Prostate gland (tissue), 2 donors: ENCODE results near the gene ATP1A3. TPM values are rescaled to one million over a fixed set of nuclear protein-coding genes. Genes with fewer than 3 reads are reported as not detected.
"Not testable (repeated sequence)": the region's sequence is repeated elsewhere in the genome, so short reads cannot be mapped to it uniquely, and the experiment has no call there.

ENCODE experiments used
- DNase-seq: peaks from one replicate; pipeline ENCODE4 v3.0.0-alpha.2; 2019; ENCODE audit warnings: low spot score
- H3K27ac ChIP-seq, 2 donors: fragments of 200-600 bp; sonication (generic); 2 replicates each; pipeline ENCODE4 v1.5.1; 2017 to 2019
- H3K27me3 ChIP-seq: fragments of 200-600 bp; sonication (generic); replicated peaks from 2 replicates; pipeline ENCODE4 v1.5.1; 2019; ENCODE audit not compliant: insufficient read depth
- H3K36me3 ChIP-seq, 2 donors: fragments of 200-600 bp; sonication (generic); 1 replicate in 1 of 2; 2 replicates in 1 of 2; pipeline versions ENCODE4 v1.5.1 to v1.8.1; 2017 to 2019
- H3K4me1 ChIP-seq: fragments of 200-600 bp; sonication (generic); replicated peaks from 2 replicates; pipeline ENCODE4 v1.5.1; 2019
- H3K4me3 ChIP-seq, 2 donors: fragments of 200-600 bp; sonication (generic); 2 replicates each; pipeline ENCODE4 v1.5.1; 2017 to 2019
- H3K9me3 ChIP-seq: fragments of 200-600 bp; sonication (generic); 2 replicates; pipeline ENCODE4 v1.5.1; 2017
- POLR2A ChIP-seq: fragments of 450-650 bp; IDR thresholded peaks from one replicate; pipeline ENCODE4 v1.6.1; 2016; ENCODE audit warnings: antibody characterized with exemption, mild to moderate bottlenecking
- POLR2AphosphoS5 ChIP-seq: sonication (generic); formaldehyde crosslinking; IDR thresholded peaks from one replicate; pipeline ENCODE4 v1.6.1; 2017; ENCODE audit warnings: antibody characterized with exemption
- WGBS: methylation state at CpG from one replicate; pipeline ENCODE4 v1.1.5; 2018; 5-methylcytosine and 5-hydroxymethylcytosine counted together
- intact Hi-C: fragments of 100-400 bp; cut with DNase I; formaldehyde crosslinking; loops from one replicate; pipeline ENCODE4 v1.14.2; 2022
- total RNA-seq, 2 donors: library from RNA; depleted of rRNA; stranded (reverse); fragments of >200 nt; gene quantifications; one replicate each; pipeline ENCODE4 v1.1.0, GENCODE V29; 2016
- TF ChIP-seq, protein P1 (sequence below), 4 experiments: fragments of 200-600 bp in 2 of 4; fragments of 450-650 bp in 2 of 4; sonication (generic) in 2 of 4; IDR thresholded peaks; 1 replicate in 3 of 4; 2 replicates in 1 of 4; pipeline ENCODE4 v1.5.1; 2016 to 2019; ENCODE audit warnings: antibody characterized with exemption in 4 of 4, mild to moderate bottlenecking in 2 of 4, moderate library complexity in 2 of 4

Gene ATP1A3
- total RNA-seq, 2 donors from 2014 or later: 0.27 to 3.7 TPM

DNA sequence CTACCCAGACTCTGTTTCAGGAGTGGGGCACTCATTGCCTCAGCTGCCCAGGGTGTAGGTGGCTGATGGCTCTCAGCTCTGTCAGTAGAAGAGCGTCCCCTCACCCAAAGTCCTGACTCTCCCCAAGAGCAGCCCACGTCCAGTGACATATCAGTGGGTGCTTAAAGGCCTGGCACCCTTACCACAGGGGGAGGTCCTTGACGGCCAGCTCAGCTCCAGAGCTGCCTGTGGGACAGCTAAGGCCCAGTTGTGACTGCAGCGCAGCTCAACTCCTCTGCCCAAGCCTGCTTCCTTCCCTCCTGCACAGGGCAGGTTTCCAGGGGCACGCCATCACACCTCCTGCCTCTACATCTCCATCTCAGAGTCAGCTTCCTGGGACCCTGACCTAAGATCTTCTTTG is 43.6 kb upstream of the ATP1A3 start:
- Histone ChIP-seq H3K27me3 (no peaks in the 10 kb centered on the region), H3K4me1 (no peaks in the 10 kb centered on the region), H3K4me3 (no peak overlapping the region), H3K36me3 (no peaks in the 10 kb centered on the region), H3K9me3 (no peaks in the 10 kb centered on the region), H3K27ac (no peak overlapping the region)
- intact Hi-C loops: no loop called here
- 74% methylated on average over 5 of the region's 5 CpGs for WGBS
- TF ChIP-seq, protein P1, sequence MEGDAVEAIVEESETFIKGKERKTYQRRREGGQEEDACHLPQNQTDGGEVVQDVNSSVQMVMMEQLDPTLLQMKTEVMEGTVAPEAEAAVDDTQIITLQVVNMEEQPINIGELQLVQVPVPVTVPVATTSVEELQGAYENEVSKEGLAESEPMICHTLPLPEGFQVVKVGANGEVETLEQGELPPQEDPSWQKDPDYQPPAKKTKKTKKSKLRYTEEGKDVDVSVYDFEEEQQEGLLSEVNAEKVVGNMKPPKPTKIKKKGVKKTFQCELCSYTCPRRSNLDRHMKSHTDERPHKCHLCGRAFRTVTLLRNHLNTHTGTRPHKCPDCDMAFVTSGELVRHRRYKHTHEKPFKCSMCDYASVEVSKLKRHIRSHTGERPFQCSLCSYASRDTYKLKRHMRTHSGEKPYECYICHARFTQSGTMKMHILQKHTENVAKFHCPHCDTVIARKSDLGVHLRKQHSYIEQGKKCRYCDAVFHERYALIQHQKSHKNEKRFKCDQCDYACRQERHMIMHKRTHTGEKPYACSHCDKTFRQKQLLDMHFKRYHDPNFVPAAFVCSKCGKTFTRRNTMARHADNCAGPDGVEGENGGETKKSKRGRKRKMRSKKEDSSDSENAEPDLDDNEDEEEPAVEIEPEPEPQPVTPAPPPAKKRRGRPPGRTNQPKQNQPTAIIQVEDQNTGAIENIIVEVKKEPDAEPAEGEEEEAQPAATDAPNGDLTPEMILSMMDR (IDR thresholded peaks at IDR 0.05): no peak
- TF ChIP-seq POLR2A: no peak
- TF ChIP-seq POLR2AphosphoS5: no peak
- no peak for DNase-seq

DNA sequence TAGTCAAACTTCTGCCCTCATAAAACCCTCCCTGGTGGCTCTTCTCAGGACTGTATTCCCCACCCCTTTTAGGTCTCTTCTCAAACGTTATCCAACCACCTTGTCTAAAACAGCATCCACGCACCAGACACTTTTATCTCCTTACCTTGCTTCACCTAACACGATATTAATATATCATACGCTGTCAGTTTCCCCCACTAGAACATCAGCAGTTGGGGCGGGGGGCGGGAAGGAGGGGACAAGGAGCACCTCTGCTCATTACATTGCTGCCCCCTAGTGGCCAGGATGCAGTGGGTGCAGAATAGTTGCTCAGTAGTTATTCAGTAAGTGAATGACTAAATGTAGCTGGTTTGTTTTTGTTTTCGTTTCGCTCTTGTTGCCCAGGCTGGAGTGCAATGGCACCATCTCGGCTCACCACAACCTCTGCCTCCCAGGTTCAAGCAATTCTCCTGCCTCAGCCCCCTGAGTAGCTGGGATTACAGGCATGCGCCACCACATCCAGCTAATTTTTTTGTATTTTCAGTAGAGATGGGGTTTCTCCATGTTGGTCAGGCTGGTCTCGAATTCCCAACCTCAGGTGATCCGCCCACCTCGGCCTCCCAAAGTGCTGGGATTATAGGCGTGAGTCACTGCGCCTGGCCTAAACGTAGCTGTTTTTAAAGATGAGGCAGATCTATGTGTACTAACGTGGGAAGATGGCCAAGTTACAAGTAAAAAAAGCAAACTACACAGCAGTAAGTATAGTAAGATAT is 40.8 kb upstream of the ATP1A3 start:
- H3K36me3 ChIP-seq, H3K4me3 ChIP-seq, H3K9me3 ChIP-seq, intact Hi-C loops, H3K27me3 ChIP-seq, H3K27ac ChIP-seq, H3K4me1 ChIP-seq: not testable (repeated sequence)
- 56% methylated on average over 17 of the region's 17 CpGs for WGBS
- DNase-seq: peak; percentile 20
- TF ChIP-seq, protein P1 (IDR thresholded peaks at IDR 0.05): peak; percentile 50 to 65 (median 54)

DNA sequence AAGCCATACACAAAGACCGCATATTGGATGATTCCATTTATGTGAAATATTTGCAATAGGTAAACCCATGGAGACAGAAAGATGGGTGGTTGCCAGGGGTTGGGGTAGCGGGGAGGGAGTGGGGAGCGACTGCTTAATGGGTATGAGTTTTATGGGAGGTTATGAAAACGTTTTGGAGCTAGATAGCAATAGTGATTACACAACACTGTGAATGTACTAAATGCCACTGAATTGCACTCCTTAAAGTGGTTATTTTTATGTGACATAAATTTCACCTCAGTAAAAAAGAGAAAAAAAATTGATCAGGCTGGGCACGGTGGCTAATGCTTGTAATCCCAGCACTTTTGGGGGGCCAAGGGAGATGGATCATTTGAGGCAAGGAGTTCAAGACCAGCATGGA is 39.4 kb upstream of the ATP1A3 start:
- Histone ChIP-seq H3K27me3 (no peaks in the 10 kb centered on the region), H3K4me3 (no peak overlapping the region), H3K27ac (no peak overlapping the region), H3K4me1 (no peaks in the 10 kb centered on the region), H3K36me3 (no peaks in the 10 kb centered on the region), H3K9me3 (no peaks in the 10 kb centered on the region)
- intact Hi-C loops: no loop called here
- no peak for DNase-seq
- WGBS: 36% methylated on average over 5 of the region's 5 CpGs
- TF ChIP-seq POLR2AphosphoS5: no peak
- TF ChIP-seq, protein P1 (IDR thresholded peaks at IDR 0.05): no peak
- TF ChIP-seq POLR2A: no peak

DNA sequence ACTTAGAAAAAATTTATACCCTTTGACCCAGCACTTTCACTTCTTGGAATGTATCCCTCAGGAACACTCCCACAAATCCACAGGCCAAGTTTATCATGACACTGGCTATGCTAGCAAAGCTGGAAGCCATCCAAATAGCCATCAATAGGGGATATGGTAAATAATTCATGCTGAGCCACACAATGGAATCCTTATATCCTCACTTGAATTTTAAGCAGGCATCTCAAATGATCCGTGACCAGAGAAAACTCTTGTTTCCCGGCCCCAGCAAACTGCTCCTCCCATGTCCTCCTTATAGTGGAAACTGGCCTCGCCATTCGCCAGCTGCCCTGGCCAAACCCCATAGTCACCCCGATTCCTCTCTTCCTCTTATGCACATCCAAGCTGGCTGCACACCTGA is 38.4 kb upstream of the ATP1A3 start:
- H3K4me3 ChIP-seq: no peak overlapping the region
- DNase-seq: no peak
- no peaks in the 10 kb centered on the region for H3K9me3 ChIP-seq
- no peak overlapping the region for H3K27ac ChIP-seq
- H3K4me1 ChIP-seq: no peaks in the 10 kb centered on the region
- H3K36me3 ChIP-seq: no peaks in the 10 kb centered on the region
- TF ChIP-seq POLR2A (no peak), POLR2AphosphoS5 (no peak)
- TF ChIP-seq, protein P1 (IDR thresholded peaks at IDR 0.05): no peak
- 60% methylated on average over 5 of the region's 5 CpGs for WGBS
- intact Hi-C loops: no loop called here
- no peaks in the 10 kb centered on the region for H3K27me3 ChIP-seq
